HCT116 (cell line): ENCODE results near the gene DHDH. TPM values are rescaled to one million over a fixed set of nuclear protein-coding genes. Genes with fewer than 3 reads are reported as not detected.

Source experiments
- ATAC-seq: fragments of 200-7000 bp; cut with Tn5 transposase; 2 replicates; pipeline ENCODE4 v1.9.1; 2020; ENCODE audit warnings: mild to moderate bottlenecking, moderate library complexity
- BruUV-seq: library from RNA; stranded (reverse); fragments of 400-500 nt; replicated peaks from 2 replicates; lab custom pipeline; 2021; lab: Mats Ljungman, UMichigan
- CTCF ChIA-PET: fragments of 300-600 bp; sonication (Branson Sonifier 250); formaldehyde crosslinking; loops from one replicate; lab custom pipeline; 2021; ENCODE audit warnings: antibody characterized with exemption; lab: Charles Lee
- POLR2A ChIA-PET: fragments of 300-600, 350-600 bp; sonication (Branson Sonifier 250); formaldehyde crosslinking; loops from one replicate; lab custom pipeline; 2021; ENCODE audit warnings: antibody characterized with exemption; lab: Charles Lee
- RAD21 ChIA-PET, 2 experiments: fragments of 300-600 bp; sonication (Branson Sonifier 250); formaldehyde crosslinking; loops; one replicate each; lab custom pipeline; 2023; ENCODE audit warnings: low total read pairs in 2 of 2; ENCODE audit not compliant: uncharacterized antibody in 2 of 2, unreplicated experiment in 2 of 2, low non-redundant PET in 1 of 2; lab: Charles Lee
- DNase-seq: peaks from one replicate; pipeline ENCODE4 v3.0.0-alpha.2; 2010; ENCODE audit warnings: low read depth, low spot score
- H2AFZ ChIP-seq: fragments of 200-600 bp; shearing (Covaris generic), sonication (generic); 2 replicates; pipeline ENCODE4 v1.6.1; 2017; ENCODE audit warnings: low read depth, mixed run types, mixed read lengths, antibody characterized with exemption, low read length; ENCODE audit not compliant: poor library complexity, severe bottlenecking
- H3K27ac ChIP-seq: 2 replicates; pipeline ENCODE4 v1.5.1; 2012; ENCODE audit warnings: low read depth, low read length
- H3K27me3 ChIP-seq: fragments of 200-600 bp; sonication (generic); 2 replicates; pipeline ENCODE4 v1.6.1; 2016; ENCODE audit warnings: mixed run types, low read length, mixed read lengths; ENCODE audit not compliant: insufficient read depth
- H3K36me3 ChIP-seq, 2 experiments: fragments of 200-500 bp in 1 of 2; fragments of 200-600 bp in 1 of 2; sonication (Bioruptor generic) in 1 of 2; sonication (generic) in 1 of 2; 2 replicates each; pipeline versions ENCODE4 v1.5.1 to v1.6.1; 2014 to 2016; ENCODE audit warnings: low read length in 2 of 2, inconsistent platforms in 1 of 2, mixed read lengths in 1 of 2, mixed run types in 1 of 2; ENCODE audit not compliant: insufficient read depth in 2 of 2, control insufficient read depth in 1 of 2
- H3K4me1 ChIP-seq, 2 experiments: fragments of 200-600 bp in 1 of 2; sonication (generic) in 1 of 2; 2 replicates each; pipeline versions ENCODE4 v1.5.1 to v1.6.1; 2012 to 2017; ENCODE audit warnings: low read length in 2 of 2, inconsistent platforms in 1 of 2, mild to moderate bottlenecking in 1 of 2, mixed read lengths in 1 of 2, mixed run types in 1 of 2, moderate library complexity in 1 of 2; ENCODE audit not compliant: insufficient read depth in 2 of 2, control insufficient read depth in 1 of 2
- H3K4me2 ChIP-seq: fragments of 200-600 bp; sonication (generic); 2 replicates; pipeline ENCODE4 v1.6.1; 2017; ENCODE audit warnings: mixed run types, low read length, mixed read lengths
- H3K4me3 ChIP-seq, 2 experiments: fragments of 200-600 bp in 1 of 2; sonication (generic) in 1 of 2; replicated peaks in 1 of 2; 2 replicates each; pipeline ENCODE4 v1.5.1; 2011 to 2016; ENCODE audit warnings: low read length in 2 of 2, control low read depth in 1 of 2, low read depth in 1 of 2, mild to moderate bottlenecking in 1 of 2, mixed read lengths in 1 of 2, mixed run types in 1 of 2
- H3K79me2 ChIP-seq: fragments of 200-600 bp; sonication (generic); 2 replicates; pipeline ENCODE4 v1.6.1; 2017; ENCODE audit warnings: mild to moderate bottlenecking, mixed run types, low read length, moderate library complexity, mixed read lengths; ENCODE audit not compliant: insufficient read depth
- H3K9ac ChIP-seq: fragments of 200-600 bp; sonication (generic); 2 replicates; pipeline ENCODE4 v1.6.1; 2016; ENCODE audit warnings: low read length, mixed read lengths
- H3K9me2 ChIP-seq: fragments of 200-600 bp; sonication (generic), shearing (Covaris generic); 2 replicates; pipeline ENCODE4 v1.6.1; 2017; ENCODE audit warnings: mixed run types, mild to moderate bottlenecking, moderate library complexity; ENCODE audit not compliant: insufficient read depth
- H3K9me3 ChIP-seq, 2 experiments: fragments of 200-500 bp in 1 of 2; fragments of 200-600 bp in 1 of 2; sonication (Bioruptor generic) in 1 of 2; sonication (generic) in 1 of 2; 2 replicates each; pipeline ENCODE4 v1.6.1; 2014 to 2017; ENCODE audit warnings: low read length in 2 of 2, mixed read lengths in 2 of 2, inconsistent platforms in 1 of 2, low read depth in 1 of 2, mild to moderate bottlenecking in 1 of 2, mixed run types in 1 of 2, moderate library complexity in 1 of 2; ENCODE audit not compliant: control insufficient read depth in 1 of 2, insufficient read depth in 1 of 2
- H4K20me1 ChIP-seq: fragments of 200-600 bp; sonication (generic), shearing (Covaris generic); 2 replicates; pipeline ENCODE4 v1.6.1; 2017; ENCODE audit warnings: mixed run types, mild to moderate bottlenecking, moderate library complexity; ENCODE audit not compliant: insufficient read depth
- ATF3 ChIP-seq: IDR thresholded peaks from 2 replicates; pipeline ENCODE4 v1.6.1; 2012
- CBX3 ChIP-seq: IDR thresholded peaks from 2 replicates; pipeline ENCODE4 v1.6.1; 2012; ENCODE audit warnings: low read depth
- EGR1 ChIP-seq: IDR thresholded peaks from 2 replicates; pipeline ENCODE4 v1.6.1; 2012; ENCODE audit warnings: low read depth
- ELF1 ChIP-seq: IDR thresholded peaks from 2 replicates; pipeline ENCODE4 v1.6.1; 2012; ENCODE audit warnings: low read depth, borderline replicate concordance
- EZH2 ChIP-seq: fragments of 200-600 bp; sonication (generic); IDR thresholded peaks from 2 replicates; pipeline ENCODE4 v1.6.1; 2017; ENCODE audit warnings: antibody characterized with exemption, mixed run types
- EZH2phosphoT487 ChIP-seq: fragments of 200-600 bp; IDR thresholded peaks from 2 replicates; pipeline ENCODE4 v1.6.1; 2018; ENCODE audit warnings: antibody characterized with exemption, borderline replicate concordance
- FOSL1 ChIP-seq: IDR thresholded peaks from 2 replicates; pipeline ENCODE4 v1.6.1; 2012; ENCODE audit warnings: low read depth
- POLR2AphosphoS5 ChIP-seq: IDR thresholded peaks from 2 replicates; pipeline ENCODE4 v1.6.1; 2011; ENCODE audit warnings: mild to moderate bottlenecking, low read depth, low read length, moderate library complexity
- RAD21 ChIP-seq: IDR thresholded peaks from 2 replicates; pipeline ENCODE4 v1.6.1; 2012; ENCODE audit warnings: low read depth, mild to moderate bottlenecking
- SIN3A ChIP-seq: IDR thresholded peaks from 2 replicates; pipeline ENCODE4 v1.6.1; 2012; ENCODE audit warnings: low read depth
- SP1 ChIP-seq: IDR thresholded peaks from 2 replicates; pipeline ENCODE4 v1.6.1; 2012; ENCODE audit warnings: low read depth
- ZBTB33 ChIP-seq: IDR thresholded peaks from 2 replicates; pipeline ENCODE4 v1.6.1; 2011; ENCODE audit warnings: mild to moderate bottlenecking, low read length, moderate library complexity; ENCODE audit not compliant: insufficient replicate concordance; ENCODE audit errors: extremely low read depth
- ZFX ChIP-seq: fragments of 450-650 bp; IDR thresholded peaks from 2 replicates; pipeline ENCODE4 v1.6.1; 2017
- ZNF274 ChIP-seq: fragments of 200-500 bp; sonication (Bioruptor generic); IDR thresholded peaks from 2 replicates; pipeline ENCODE4 v1.6.1; 2014; ENCODE audit warnings: mild to moderate bottlenecking, low read depth, low read length, inconsistent platforms
- intact Hi-C: fragments of 100-400 bp; cut with micrococcal nuclease; formaldehyde crosslinking; loops from 2 replicates; pipeline ENCODE4 v1.10.0; 2022
- total RNA-seq: library from RNA; stranded (reverse); gene quantifications from one replicate; pipeline ENCODE4 v1.2.1, GENCODE V29; 2021; ENCODE audit not compliant: unreplicated experiment

Gene DHDH
- total RNA-seq, 1 experiment from 2014 or later: 8.6 TPM

- H3K4me1 ChIP-seq: no peaks in the 10 kb centered on the region
- ChIA-PET POLR2A (no interaction called here), CTCF (no interaction called here), RAD21 (no interaction called here)
- DNase-seq (no peak), ATAC-seq (no peak)
- no peak overlapping the region for H2AFZ ChIP-seq
- H3K9me3 ChIP-seq: no peaks in the 10 kb centered on the region
- H3K36me3 ChIP-seq: peaks cover 7 to 18% of the 10 kb centered on the region in 2 experiments
- BruUV-seq: no TSS peak
- no peaks in the 10 kb centered on the region for H4K20me1 ChIP-seq
- intact Hi-C loops: no loop called here
- no peak overlapping the region for H3K9ac ChIP-seq
- H3K79me2 ChIP-seq: no peaks in the 10 kb centered on the region
- no peak for TF ChIP-seq POLR2AphosphoS5
- TF ChIP-seq RAD21: no peak
- TF ChIP-seq ZFX: no peak
- no peak for TF ChIP-seq ATF3
- TF ChIP-seq EZH2phosphoT487: no peak
- TF ChIP-seq ELF1: no peak
- no peak for TF ChIP-seq SP1
- no peak for TF ChIP-seq EZH2
- TF ChIP-seq EGR1: no peak
- TF ChIP-seq SIN3A: no peak
- TF ChIP-seq CBX3: no peak
- no peak for TF ChIP-seq FOSL1
- TF ChIP-seq ZNF274: no peak
- no peak for TF ChIP-seq ZBTB33
- no peak overlapping the region for H3K27ac ChIP-seq
- H3K4me3 ChIP-seq: no peak overlapping the region
- no peak overlapping the region for H3K4me2 ChIP-seq
- H3K9me2 ChIP-seq: no peaks in the 10 kb centered on the region
- H3K27me3 ChIP-seq: no peaks in the 10 kb centered on the region
Measured at GRCh38 chr19:48910803-48911202, 22.7 kb upstream of the DHDH start.
